Cardiac muscle cell (in vitro differentiated cells and primary cell): ENCODE results near the gene RPS6KC1. TPM values are rescaled to one million over a fixed set of nuclear protein-coding genes. Genes with fewer than 3 reads are reported as not detected.
A peak's percentile ranks its signal among the peaks of the same experiment; 100 is the strongest.
"Not testable (repeated sequence)": the region's sequence is repeated elsewhere in the genome, so short reads cannot be mapped to it uniquely, and the experiment has no call there.

Source experiments
- DNase-seq, 2 donors: peaks; one replicate each; pipeline versions ENCODE4 v3.0.0 to v3.0.0-alpha.2; 2010 to 2017; ENCODE audit warnings: low read depth in 1 of 2, low spot score in 1 of 2
- H3K27ac ChIP-seq: fragments of 200-600 bp; sonication (generic); 2 replicates; pipeline ENCODE4 v1.5.1; 2016
- H3K27me3 ChIP-seq: fragments of 200-600 bp; sonication (generic); 2 replicates; pipeline ENCODE4 v1.6.0; 2016; ENCODE audit warnings: control low read depth
- H3K36me3 ChIP-seq: fragments of 200-600 bp; sonication (generic); 2 replicates; pipeline ENCODE4 v1.5.1; 2016; ENCODE audit warnings: control low read depth
- H3K4me1 ChIP-seq: fragments of 200-600 bp; sonication (generic); 2 replicates; pipeline ENCODE4 v1.8.1; 2017; ENCODE audit warnings: low read depth, mild to moderate bottlenecking, mixed run types
- H3K4me3 ChIP-seq: fragments of 200-600 bp; sonication (generic); 2 replicates; pipeline ENCODE4 v1.5.1; 2016; ENCODE audit warnings: mild to moderate bottlenecking
- H3K9me3 ChIP-seq: fragments of 200-600 bp; sonication (generic); 2 replicates; pipeline ENCODE4 v1.5.1; 2017; ENCODE audit warnings: low read depth, mild to moderate bottlenecking, control low read depth
- CTCF ChIP-seq: IDR thresholded peaks from 2 replicates; pipeline ENCODE4 v1.5.1; 2012; ENCODE audit warnings: low read depth, mild to moderate bottlenecking, low read length
- polyA plus RNA-seq: library from polyadenylated mRNA; unstranded; fragments of >200 nt; fragmentation: Nextera tagmentation; extraction: Ambion mirVana; gene quantifications from 2 replicates; pipeline ENCODE4 v1.2.1, GENCODE V29; 2016
- total RNA-seq: library from RNA; depleted of rRNA; stranded (reverse); fragments of >200 nt; gene quantifications from 2 replicates; pipeline ENCODE4 v1.2.3, GENCODE V29; 2016

Gene RPS6KC1
- total and polyA plus RNA-seq, 2 experiments from 2014 or later, result 12.5 to 17.9 TPM

GRCh38 chr1:213111502-213111901 is 60.5 kb downstream of the RPS6KC1 start:
- no peak overlapping the region for H3K27ac ChIP-seq
- H3K4me3 ChIP-seq, result no peak overlapping the region
- no peaks in the 10 kb centered on the region for H3K9me3 ChIP-seq
- no peaks in the 10 kb centered on the region for H3K4me1 ChIP-seq
- no peaks in the 10 kb centered on the region for H3K36me3 ChIP-seq
- DNase-seq, result no peak
- H3K27me3 ChIP-seq, result no peaks in the 10 kb centered on the region
- TF ChIP-seq CTCF, result no peak

GRCh38 chr1:213112723-213113122 is 61.7 kb downstream of the RPS6KC1 start:
- H3K4me3 ChIP-seq, H3K27me3 ChIP-seq, H3K36me3 ChIP-seq, DNase-seq, H3K4me1 ChIP-seq, H3K9me3 ChIP-seq, H3K27ac ChIP-seq: not testable (repeated sequence)

DNA sequence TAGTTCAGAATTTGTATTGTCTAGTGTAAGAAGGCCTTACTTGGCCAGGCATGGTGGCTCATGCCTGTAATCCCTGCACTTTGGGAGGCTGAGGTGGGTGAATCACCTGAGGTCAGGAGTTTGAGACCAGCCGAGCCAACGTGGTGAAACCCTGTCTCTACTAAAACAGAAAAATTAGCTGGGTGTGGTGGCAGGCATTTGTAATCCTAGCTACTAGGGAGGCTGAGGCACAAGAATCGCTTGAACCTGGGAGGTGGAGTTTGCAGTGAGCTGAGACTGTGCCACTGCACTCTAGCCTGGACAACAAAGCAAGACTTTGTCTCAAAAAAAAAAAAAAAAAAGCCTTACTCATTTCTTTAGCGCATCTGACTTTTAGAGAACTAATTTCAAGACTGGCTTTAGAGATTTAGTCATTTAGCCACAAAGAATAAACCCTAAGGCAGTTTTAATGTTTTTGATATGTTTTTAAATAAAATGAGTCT is 66.7 kb downstream of the RPS6KC1 start:
- H3K4me3 ChIP-seq, H3K27ac ChIP-seq, H3K9me3 ChIP-seq, H3K36me3 ChIP-seq, H3K27me3 ChIP-seq, DNase-seq, H3K4me1 ChIP-seq: not testable (repeated sequence)

DNA sequence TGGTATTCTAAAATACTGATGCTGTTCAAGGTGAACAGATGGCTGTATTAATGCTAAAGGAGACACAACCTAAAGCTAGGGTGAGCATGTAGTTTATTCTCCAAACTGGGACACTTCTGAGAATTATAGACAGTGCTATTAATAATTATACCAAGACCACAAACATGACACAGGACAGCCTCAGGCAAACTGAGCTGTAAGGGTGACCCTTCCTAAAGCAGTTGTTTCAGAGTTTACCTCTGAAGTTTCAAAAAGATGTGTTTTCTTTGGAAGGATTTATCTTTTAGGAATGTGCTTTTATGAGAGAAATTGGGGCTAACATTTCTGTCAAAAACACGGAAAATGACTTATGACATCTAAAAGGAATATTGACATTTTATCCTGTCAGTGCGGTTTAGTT is 68.8 kb downstream of the RPS6KC1 start:
- no peak for TF ChIP-seq CTCF
- Histone ChIP-seq H3K4me3 (no peak overlapping the region), H3K9me3 (no peaks in the 10 kb centered on the region), H3K36me3 (no peaks in the 10 kb centered on the region), H3K27ac (no peak overlapping the region), H3K27me3 (no peaks in the 10 kb centered on the region), H3K4me1 (peaks cover 13% of the 10 kb centered on the region)
- no peak for DNase-seq

DNA sequence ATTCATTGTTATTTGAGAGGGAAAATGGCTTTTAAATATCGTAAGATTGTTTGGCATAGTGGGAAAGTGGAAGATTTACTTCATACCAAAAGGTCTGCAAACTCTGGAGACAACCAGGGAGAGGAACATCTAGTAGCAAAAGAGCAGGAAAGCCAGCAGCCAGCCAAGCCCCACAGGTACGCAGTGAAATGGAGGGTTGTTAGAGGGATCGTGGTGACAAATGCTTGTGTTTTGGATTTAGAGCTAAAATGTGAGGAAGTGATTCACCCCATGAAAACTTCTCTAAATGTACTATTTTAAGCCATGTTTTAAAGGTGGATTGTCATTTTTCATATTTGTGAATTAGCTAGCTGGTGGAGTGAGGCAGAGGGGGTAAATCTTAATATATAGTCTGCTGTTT is 69.3 kb downstream of the RPS6KC1 start:
- H3K4me1 ChIP-seq, result peaks cover 16% of the 10 kb centered on the region
- H3K36me3 ChIP-seq, result no peaks in the 10 kb centered on the region
- H3K4me3 ChIP-seq, result no peak overlapping the region
- H3K27me3 ChIP-seq, result no peaks in the 10 kb centered on the region
- TF ChIP-seq CTCF, result no peak
- DNase-seq, result no peak
- peak overlapping the region; percentile 2 for H3K27ac ChIP-seq
- no peaks in the 10 kb centered on the region for H3K9me3 ChIP-seq

GRCh38 chr1:213120961-213121360 is 69.9 kb downstream of the RPS6KC1 start:
- H3K27ac ChIP-seq, result no peak overlapping the region
- H3K4me1 ChIP-seq, result peaks cover 16% of the 10 kb centered on the region
- TF ChIP-seq CTCF, result no peak
- DNase-seq, result no peak
- H3K4me3 ChIP-seq, result no peak overlapping the region
- no peaks in the 10 kb centered on the region for H3K36me3 ChIP-seq
- H3K9me3 ChIP-seq, result no peaks in the 10 kb centered on the region
- no peaks in the 10 kb centered on the region for H3K27me3 ChIP-seq

- Histone ChIP-seq H3K9me3 (no peaks in the 10 kb centered on the region), H3K27ac (no peak overlapping the region), H3K36me3 (no peaks in the 10 kb centered on the region), H3K4me3 (no peak overlapping the region), H3K4me1 (peaks cover 16% of the 10 kb centered on the region), H3K27me3 (no peaks in the 10 kb centered on the region)
- DNase-seq, result peak; percentile 73 to 77
- peak; percentile 37 for TF ChIP-seq CTCF
Measured at GRCh38 chr1:213122514-213122929, 71.5 kb downstream of the RPS6KC1 start.
